ENCODE data around the gene AICDA.
"Not testable (repeated sequence)": the region's sequence is repeated elsewhere in the genome, so short reads cannot be mapped to it uniquely, and the experiment has no call there.

The AICDA gene

GRCh38 chr12:8613881-8614280, 1.2 kb upstream of the AICDA start:
- H3K9ac ChIP-seq (ENCODE audit: low read length); H3K4me3 ChIP-seq (ENCODE audit: low read depth, low read length); H3K36me3 ChIP-seq (ENCODE audit: control insufficient read depth, insufficient read depth, low read length); H3K9me3 ChIP-seq (ENCODE audit: control insufficient read depth, insufficient read depth, low read depth, low read length); H3K27ac ChIP-seq (ENCODE audit: low read depth, low read length); H3K27me3 ChIP-seq (ENCODE audit: control insufficient read depth, insufficient read depth, low read length): not testable (repeated sequence)
- H3K4me1 ChIP-seq (ENCODE audit: control insufficient read depth, insufficient read depth, low read length) = peaks cover 11% of the 10 kb centered on the region

- peak overlapping the region; percentile 7 for H3K9ac ChIP-seq (ENCODE audit: low read length)
- H3K27ac ChIP-seq (ENCODE audit: low read depth, low read length) = no peak overlapping the region
- no peaks in the 10 kb centered on the region for H3K9me3 ChIP-seq (ENCODE audit: control insufficient read depth, insufficient read depth, low read depth, low read length)
- H3K27me3 ChIP-seq (ENCODE audit: control insufficient read depth, insufficient read depth, low read length) = no peaks in the 10 kb centered on the region
- no peak overlapping the region for H3K4me3 ChIP-seq (ENCODE audit: low read depth, low read length)
- H3K4me1 ChIP-seq (ENCODE audit: control insufficient read depth, insufficient read depth, low read length) = peaks cover 13% of the 10 kb centered on the region
- no peaks in the 10 kb centered on the region for H3K36me3 ChIP-seq (ENCODE audit: control insufficient read depth, insufficient read depth, low read length)
These were observed 3.5 kb downstream of the AICDA start for GRCh38 chr12:8609061-8609570.

GRCh38 chr12:8606890-8607289, 5.8 kb downstream of the AICDA start:
- Histone ChIP-seq H3K4me3 (ENCODE audit: low read depth, low read length) (no peak overlapping the region), H3K27me3 (ENCODE audit: control insufficient read depth, insufficient read depth, low read length) (no peaks in the 10 kb centered on the region), H3K27ac (ENCODE audit: low read depth, low read length) (no peak overlapping the region), H3K9ac (ENCODE audit: low read length) (no peak overlapping the region), H3K4me1 (ENCODE audit: control insufficient read depth, insufficient read depth, low read length) (peaks cover 13% of the 10 kb centered on the region), H3K9me3 (ENCODE audit: control insufficient read depth, insufficient read depth, low read depth, low read length) (no peaks in the 10 kb centered on the region), H3K36me3 (ENCODE audit: control insufficient read depth, insufficient read depth, low read length) (no peaks in the 10 kb centered on the region)

- no peak overlapping the region for H3K4me3 ChIP-seq (ENCODE audit: low read depth, low read length)
- peaks cover 7% of the 10 kb centered on the region for H3K4me1 ChIP-seq (ENCODE audit: control insufficient read depth, insufficient read depth, low read length)
- H3K36me3 ChIP-seq (ENCODE audit: control insufficient read depth, insufficient read depth, low read length) = no peaks in the 10 kb centered on the region
- no peaks in the 10 kb centered on the region for H3K9me3 ChIP-seq (ENCODE audit: control insufficient read depth, insufficient read depth, low read depth, low read length)
- H3K9ac ChIP-seq (ENCODE audit: low read length) = no peak overlapping the region
- no peaks in the 10 kb centered on the region for H3K27me3 ChIP-seq (ENCODE audit: control insufficient read depth, insufficient read depth, low read length)
- H3K27ac ChIP-seq (ENCODE audit: low read depth, low read length) = no peak overlapping the region
These were observed 7.6 kb downstream of the AICDA start for GRCh38 chr12:8605057-8605456.

GRCh38 chr12:8603856-8604255, 8.8 kb downstream of the AICDA start:
- Histone ChIP-seq H3K4me3 (ENCODE audit: low read depth, low read length) (no peak overlapping the region), H3K36me3 (ENCODE audit: control insufficient read depth, insufficient read depth, low read length) (no peaks in the 10 kb centered on the region), H3K27me3 (ENCODE audit: control insufficient read depth, insufficient read depth, low read length) (no peaks in the 10 kb centered on the region), H3K4me1 (ENCODE audit: control insufficient read depth, insufficient read depth, low read length) (peaks cover 1% of the 10 kb centered on the region; the same call in 1 of the 2 replicates), H3K27ac (ENCODE audit: low read depth, low read length) (no peak overlapping the region), H3K9ac (ENCODE audit: low read length) (no peak overlapping the region), H3K9me3 (ENCODE audit: control insufficient read depth, insufficient read depth, low read depth, low read length) (no peaks in the 10 kb centered on the region)

- Histone ChIP-seq H3K36me3 (ENCODE audit: control insufficient read depth, insufficient read depth, low read length) (no peaks in the 10 kb centered on the region), H3K27me3 (ENCODE audit: control insufficient read depth, insufficient read depth, low read length) (no peaks in the 10 kb centered on the region), H3K9ac (ENCODE audit: low read length) (no peak overlapping the region), H3K9me3 (ENCODE audit: control insufficient read depth, insufficient read depth, low read depth, low read length) (no peaks in the 10 kb centered on the region), H3K4me1 (ENCODE audit: control insufficient read depth, insufficient read depth, low read length) (no peaks in the 10 kb centered on the region), H3K4me3 (ENCODE audit: low read depth, low read length) (no peak overlapping the region), H3K27ac (ENCODE audit: low read depth, low read length) (no peak overlapping the region)
These were observed 9.4 kb downstream of the AICDA start for GRCh38 chr12:8603286-8603685.

- no peaks in the 10 kb centered on the region for H3K36me3 ChIP-seq (ENCODE audit: control insufficient read depth, insufficient read depth, low read length)
- H3K27ac ChIP-seq (ENCODE audit: low read depth, low read length) = no peak overlapping the region
- H3K4me1 ChIP-seq (ENCODE audit: control insufficient read depth, insufficient read depth, low read length) = no peaks in the 10 kb centered on the region
- no peak overlapping the region for H3K4me3 ChIP-seq (ENCODE audit: low read depth, low read length)
- no peaks in the 10 kb centered on the region for H3K27me3 ChIP-seq (ENCODE audit: control insufficient read depth, insufficient read depth, low read length)
- H3K9me3 ChIP-seq (ENCODE audit: control insufficient read depth, insufficient read depth, low read depth, low read length) = no peaks in the 10 kb centered on the region
- H3K9ac ChIP-seq (ENCODE audit: low read length) = no peak overlapping the region
These were observed 16.1 kb downstream of the AICDA start for GRCh38 chr12:8596561-8596960.

GRCh38 chr12:8594072-8594471, 18.6 kb downstream of the AICDA start:
- no peaks in the 10 kb centered on the region for H3K9me3 ChIP-seq (ENCODE audit: control insufficient read depth, insufficient read depth, low read depth, low read length)
- H3K36me3 ChIP-seq (ENCODE audit: control insufficient read depth, insufficient read depth, low read length) = no peaks in the 10 kb centered on the region
- H3K4me3 ChIP-seq (ENCODE audit: low read depth, low read length) = no peak overlapping the region
- H3K9ac ChIP-seq (ENCODE audit: low read length) = no peak overlapping the region
- H3K4me1 ChIP-seq (ENCODE audit: control insufficient read depth, insufficient read depth, low read length) = peaks cover 6% of the 10 kb centered on the region; the same call in 1 of the 2 replicates
- no peak overlapping the region for H3K27ac ChIP-seq (ENCODE audit: low read depth, low read length)
- no peaks in the 10 kb centered on the region for H3K27me3 ChIP-seq (ENCODE audit: control insufficient read depth, insufficient read depth, low read length)

- Histone ChIP-seq H3K27ac (ENCODE audit: low read depth, low read length) (no peak overlapping the region), H3K9me3 (ENCODE audit: control insufficient read depth, insufficient read depth, low read depth, low read length) (no peaks in the 10 kb centered on the region), H3K36me3 (ENCODE audit: control insufficient read depth, insufficient read depth, low read length) (no peaks in the 10 kb centered on the region), H3K4me3 (ENCODE audit: low read depth, low read length) (no peak overlapping the region), H3K9ac (ENCODE audit: low read length) (no peak overlapping the region), H3K27me3 (ENCODE audit: control insufficient read depth, insufficient read depth, low read length) (no peaks in the 10 kb centered on the region), H3K4me1 (ENCODE audit: control insufficient read depth, insufficient read depth, low read length) (peaks cover 6% of the 10 kb centered on the region; the same call in 1 of the 2 replicates)
These were observed 19.4 kb downstream of the AICDA start for GRCh38 chr12:8593246-8593645.

- Histone ChIP-seq H3K27ac (ENCODE audit: low read depth, low read length) (no peak overlapping the region), H3K36me3 (ENCODE audit: control insufficient read depth, insufficient read depth, low read length) (no peaks in the 10 kb centered on the region), H3K9ac (ENCODE audit: low read length) (no peak overlapping the region), H3K4me3 (ENCODE audit: low read depth, low read length) (no peak overlapping the region), H3K9me3 (ENCODE audit: control insufficient read depth, insufficient read depth, low read depth, low read length) (no peaks in the 10 kb centered on the region), H3K27me3 (ENCODE audit: control insufficient read depth, insufficient read depth, low read length) (no peaks in the 10 kb centered on the region), H3K4me1 (ENCODE audit: control insufficient read depth, insufficient read depth, low read length) (peaks cover 6% of the 10 kb centered on the region; the same call in 1 of the 2 replicates)
These were observed 21.7 kb downstream of the AICDA start for GRCh38 chr12:8590842-8591545.

- no peak overlapping the region for H3K9ac ChIP-seq (ENCODE audit: low read length)
- no peaks in the 10 kb centered on the region for H3K9me3 ChIP-seq (ENCODE audit: control insufficient read depth, insufficient read depth, low read depth, low read length)
- no peak overlapping the region for H3K4me3 ChIP-seq (ENCODE audit: low read depth, low read length)
- H3K27me3 ChIP-seq (ENCODE audit: control insufficient read depth, insufficient read depth, low read length) = no peaks in the 10 kb centered on the region
- H3K4me1 ChIP-seq (ENCODE audit: control insufficient read depth, insufficient read depth, low read length) = peaks cover 6% of the 10 kb centered on the region; the same call in 1 of the 2 replicates
- no peak overlapping the region for H3K27ac ChIP-seq (ENCODE audit: low read depth, low read length)
- H3K36me3 ChIP-seq (ENCODE audit: control insufficient read depth, insufficient read depth, low read length) = no peaks in the 10 kb centered on the region
These were observed 23.0 kb downstream of the AICDA start for GRCh38 chr12:8589679-8590078.
